CD14-positive monocyte (primary cell): ENCODE data around the gene XKR7. TPM values are rescaled to one million over a fixed set of nuclear protein-coding genes. Genes with fewer than 3 reads are reported as not detected.

ENCODE experiments used
- DNase-seq, 3 donors: peaks; one replicate each; pipeline ENCODE4 v3.0.0-alpha.2; 2011 to 2022
- H2AFZ ChIP-seq: 2 replicates; pipeline ENCODE4 v1.6.0; 2012; ENCODE audit warnings: mild to moderate bottlenecking, low read depth, low read length, inconsistent platforms; ENCODE audit not compliant: insufficient read depth, poor library complexity, severe bottlenecking
- H3K27ac ChIP-seq, 2 donors: 1 replicate in 1 of 2; 2 replicates in 1 of 2; pipeline ENCODE4 v1.5.1; 2012 to 2013; ENCODE audit warnings: low read length in 2 of 2, control low read depth in 1 of 2, inconsistent platforms in 1 of 2, low read depth in 1 of 2, mild to moderate bottlenecking in 1 of 2
- H3K27me3 ChIP-seq, 2 donors: one replicate each; pipeline versions ENCODE4 v1.6.0 to v1.6.1; 2011 to 2013; ENCODE audit warnings: low read length in 2 of 2; ENCODE audit not compliant: control insufficient read depth in 2 of 2, insufficient read depth in 2 of 2
- H3K36me3 ChIP-seq, 2 donors: replicated peaks in 1 of 2; 1 replicate in 1 of 2; 2 replicates in 1 of 2; pipeline versions ENCODE4 v1.5.1 to v1.6.1; 2012 to 2013; ENCODE audit warnings: low read length in 2 of 2, control low read depth in 1 of 2, inconsistent platforms in 1 of 2, mild to moderate bottlenecking in 1 of 2; ENCODE audit not compliant: insufficient read depth in 2 of 2, control insufficient read depth in 1 of 2
- H3K4me1 ChIP-seq, 2 donors: 1 replicate in 1 of 2; 2 replicates in 1 of 2; pipeline versions ENCODE4 v1.5.1 to v1.6.1; 2012 to 2013; ENCODE audit warnings: low read length in 2 of 2, control low read depth in 1 of 2, inconsistent platforms in 1 of 2, mild to moderate bottlenecking in 1 of 2, moderate library complexity in 1 of 2; ENCODE audit not compliant: insufficient read depth in 2 of 2, control insufficient read depth in 1 of 2
- H3K4me2 ChIP-seq: replicated peaks from 2 replicates; pipeline ENCODE3; 2012; ENCODE audit warnings: low read length, moderate library complexity, mild to moderate bottlenecking; ENCODE audit not compliant: poor library complexity, severe bottlenecking; ENCODE audit errors: extremely low read depth
- H3K4me3 ChIP-seq, 3 experiments: fragments of 200-600 bp in 1 of 3; sonication (generic) in 1 of 3; replicated peaks in 1 of 3; 1 replicate in 2 of 3; 2 replicates in 1 of 3; pipeline ENCODE4 v1.5.1; 2011 to 2013; ENCODE audit warnings: low read length in 3 of 3, mild to moderate bottlenecking in 3 of 3, control low read depth in 2 of 3, low read depth in 2 of 3, inconsistent platforms in 1 of 3, moderate library complexity in 1 of 3
- H3K79me2 ChIP-seq: 2 replicates; pipeline ENCODE4 v1.6.0; 2012; ENCODE audit warnings: mild to moderate bottlenecking, control low read depth, inconsistent platforms, low read length, moderate library complexity; ENCODE audit not compliant: insufficient read depth
- H3K9ac ChIP-seq: 2 replicates; pipeline ENCODE4 v1.6.0; 2017; ENCODE audit warnings: low read length, mild to moderate bottlenecking; ENCODE audit not compliant: insufficient read depth, poor library complexity, severe bottlenecking
- H3K9me3 ChIP-seq, 2 donors: replicated peaks in 1 of 2; 1 replicate in 1 of 2; 2 replicates in 1 of 2; pipeline versions ENCODE4 v1.5.1 to v1.6.1; 2012 to 2013; ENCODE audit warnings: low read length in 2 of 2, control low read depth in 1 of 2; ENCODE audit not compliant: control insufficient read depth in 1 of 2, insufficient read depth in 1 of 2
- H4K20me1 ChIP-seq: 2 replicates; pipeline ENCODE4 v1.6.0; 2012; ENCODE audit warnings: mild to moderate bottlenecking, low read length, control low read depth, moderate library complexity; ENCODE audit not compliant: insufficient read depth
- H3K27ac Mint-ChIP-seq, 7 donors: one replicate each; pipeline ENCODE4 v1.8.0; 2020; ENCODE audit warnings: mild to moderate bottlenecking in 7 of 7, mixed read lengths in 7 of 7, moderate library complexity in 6 of 7, inconsistent platforms in 2 of 7
- H3K27me3 Mint-ChIP-seq, 3 donors: one replicate each; pipeline ENCODE4 v1.8.0; 2021 to 2022; ENCODE audit warnings: low read depth in 3 of 3, mild to moderate bottlenecking in 3 of 3, mixed read lengths in 3 of 3, moderate library complexity in 3 of 3, inconsistent platforms in 1 of 3
- H3K36me3 Mint-ChIP-seq, 2 donors: one replicate each; pipeline ENCODE4 v1.8.0; 2020; ENCODE audit warnings: mixed read lengths in 2 of 2, inconsistent platforms in 1 of 2, mild to moderate bottlenecking in 1 of 2
- H3K4me1 Mint-ChIP-seq: one replicate; pipeline ENCODE4 v1.8.0; 2020; ENCODE audit warnings: mild to moderate bottlenecking, mixed read lengths
- H3K4me3 Mint-ChIP-seq, 2 donors: one replicate each; pipeline ENCODE4 v1.8.0; 2020; ENCODE audit warnings: mild to moderate bottlenecking in 2 of 2, mixed read lengths in 2 of 2, moderate library complexity in 1 of 2
- H3K9me3 Mint-ChIP-seq, 7 donors: one replicate each; pipeline ENCODE4 v1.8.0; 2020 to 2022; ENCODE audit warnings: mixed read lengths in 7 of 7, mild to moderate bottlenecking in 6 of 7, moderate library complexity in 6 of 7, inconsistent platforms in 2 of 7
- WGBS: methylation state at CpG from one replicate; pipeline ENCODE4 v1.1.5; 2013; ENCODE audit warnings: missing lambda C conversion rate; ENCODE audit not compliant: insufficient coverage; 5-methylcytosine and 5-hydroxymethylcytosine counted together
- intact Hi-C, 2 donors: fragments of 100-400 bp; cut with micrococcal nuclease; formaldehyde crosslinking; loops; one replicate each; pipeline versions ENCODE4 v1.15.0 to v1.15.1; 2023
- polyA plus RNA-seq, 3 donors: library from polyadenylated mRNA; depleted of rRNA in 1 of 3; unstranded in 2 of 3; stranded (reverse) in 1 of 3; fragments of 300-500 nt in 2 of 3; fragments of >200 nt in 1 of 3; fragmentation: Illumina TruSeq in 2 of 3; gene quantifications; 1 replicate in 2 of 3; 2 replicates in 1 of 3; pipeline ENCODE4 v1.2.3, GENCODE V29; 2012 to 2021
- TF ChIP-seq, protein P1 (sequence below): fragments of 200-600 bp; IDR thresholded peaks from one replicate; pipeline ENCODE4 v1.8.0; 2022; ENCODE audit warnings: antibody characterized with exemption, mild to moderate bottlenecking

XKR7 gene
- polyA plus RNA-seq, 3 donors: 0.02 to 0.43 TPM; not detected in 1

DNA sequence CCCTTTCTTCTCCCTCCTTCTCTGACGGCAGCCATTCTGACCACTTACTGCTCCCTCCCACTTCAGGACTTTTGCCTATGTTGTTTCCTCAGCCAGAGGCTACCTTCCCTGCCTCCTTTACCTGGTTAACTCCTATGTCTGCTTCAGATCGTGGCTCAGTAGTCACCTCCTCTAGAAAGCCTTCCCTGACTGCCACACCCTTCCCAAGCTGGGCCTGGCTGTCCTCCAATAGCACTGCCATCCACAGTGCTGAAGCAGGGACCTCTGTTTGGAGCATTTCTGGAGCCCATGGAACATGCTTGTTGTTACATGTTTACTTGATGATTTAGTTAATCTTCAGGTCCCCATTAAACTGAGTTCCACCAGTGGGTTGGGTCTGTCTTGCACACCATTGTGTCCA lies 13.8 kb downstream of the XKR7 start:
- Histone ChIP-seq H3K27ac (no peak overlapping the region), H4K20me1 (no peaks in the 10 kb centered on the region), H3K4me2 (no peak overlapping the region), H3K9ac (no peak overlapping the region), H3K36me3 (no peaks in the 10 kb centered on the region), H3K9me3 (no peaks in the 10 kb centered on the region), H3K27me3 (no peaks in the 10 kb centered on the region), H2AFZ (no peak overlapping the region), H3K79me2 (no peaks in the 10 kb centered on the region), H3K4me1 (no peaks in the 10 kb centered on the region), H3K4me3 (no peak overlapping the region)
- Mint-ChIP-seq H3K36me3 (no peaks in the 10 kb centered on the region), H3K4me3 (no peak overlapping the region), H3K27ac (no peak overlapping the region), H3K27me3 (peaks cover 3 to 19% (median 10%) of the 10 kb centered on the region in 3 donors), H3K4me1 (no peaks in the 10 kb centered on the region), H3K9me3 (peaks cover 0 to 2% (median 0%) of the 10 kb centered on the region in 7 donors)
- 86% methylated on average over 2 of the region's 2 CpGs for WGBS
- TF ChIP-seq, protein P1, sequence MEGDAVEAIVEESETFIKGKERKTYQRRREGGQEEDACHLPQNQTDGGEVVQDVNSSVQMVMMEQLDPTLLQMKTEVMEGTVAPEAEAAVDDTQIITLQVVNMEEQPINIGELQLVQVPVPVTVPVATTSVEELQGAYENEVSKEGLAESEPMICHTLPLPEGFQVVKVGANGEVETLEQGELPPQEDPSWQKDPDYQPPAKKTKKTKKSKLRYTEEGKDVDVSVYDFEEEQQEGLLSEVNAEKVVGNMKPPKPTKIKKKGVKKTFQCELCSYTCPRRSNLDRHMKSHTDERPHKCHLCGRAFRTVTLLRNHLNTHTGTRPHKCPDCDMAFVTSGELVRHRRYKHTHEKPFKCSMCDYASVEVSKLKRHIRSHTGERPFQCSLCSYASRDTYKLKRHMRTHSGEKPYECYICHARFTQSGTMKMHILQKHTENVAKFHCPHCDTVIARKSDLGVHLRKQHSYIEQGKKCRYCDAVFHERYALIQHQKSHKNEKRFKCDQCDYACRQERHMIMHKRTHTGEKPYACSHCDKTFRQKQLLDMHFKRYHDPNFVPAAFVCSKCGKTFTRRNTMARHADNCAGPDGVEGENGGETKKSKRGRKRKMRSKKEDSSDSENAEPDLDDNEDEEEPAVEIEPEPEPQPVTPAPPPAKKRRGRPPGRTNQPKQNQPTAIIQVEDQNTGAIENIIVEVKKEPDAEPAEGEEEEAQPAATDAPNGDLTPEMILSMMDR: no peak
- intact Hi-C loops: no loop called here
- no peak for DNase-seq

DNA sequence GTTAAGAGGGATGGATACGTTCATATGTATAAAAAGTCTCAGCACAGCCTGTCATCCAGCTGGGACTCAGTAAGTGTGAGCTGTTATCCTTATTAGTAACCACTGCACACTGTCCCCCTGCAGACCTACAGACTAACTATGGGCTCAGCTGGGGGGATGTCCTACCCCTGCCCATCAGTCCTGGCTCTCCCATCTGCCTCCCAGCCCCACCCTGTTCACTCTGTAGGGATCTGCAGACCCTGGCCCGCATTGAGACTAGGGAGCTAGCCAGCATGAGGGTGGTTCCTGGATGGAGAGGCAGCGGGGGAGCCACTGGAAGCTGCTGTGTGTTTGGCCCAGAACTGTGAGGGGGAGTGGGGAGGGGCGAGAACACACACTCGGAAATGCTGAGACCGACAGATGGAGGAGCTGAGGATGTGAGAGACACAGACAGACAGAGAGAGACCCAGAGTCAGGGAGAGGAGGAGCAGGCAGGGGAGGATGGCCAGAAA lies 17.1 kb downstream of the XKR7 start:
- no peak overlapping the region for H3K4me2 ChIP-seq
- H2AFZ ChIP-seq: no peak overlapping the region
- Mint-ChIP-seq H3K9me3 (peaks cover 0 to 2% (median 0%) of the 10 kb centered on the region in 7 donors), H3K4me1 (no peaks in the 10 kb centered on the region), H3K36me3 (no peaks in the 10 kb centered on the region), H3K27ac (no peak overlapping the region), H3K27me3 (peaks cover 6 to 13% (median 7%) of the 10 kb centered on the region in 3 donors), H3K4me3 (no peak overlapping the region)
- H3K36me3 ChIP-seq: no peaks in the 10 kb centered on the region
- H3K27ac ChIP-seq: no peak overlapping the region
- H4K20me1 ChIP-seq: no peaks in the 10 kb centered on the region
- H3K79me2 ChIP-seq: no peaks in the 10 kb centered on the region
- H3K9me3 ChIP-seq: no peaks in the 10 kb centered on the region
- H3K4me3 ChIP-seq: no peak overlapping the region
- no peak overlapping the region for H3K9ac ChIP-seq
- intact Hi-C loops: no loop called here
- no peaks in the 10 kb centered on the region for H3K27me3 ChIP-seq
- TF ChIP-seq, protein P1: no peak
- WGBS: 54% methylated on average over 4 of the region's 6 CpGs
- no peak for DNase-seq
- no peaks in the 10 kb centered on the region for H3K4me1 ChIP-seq
